PC-9 (cell line): ENCODE results near the gene CFL1. TPM values are rescaled to one million over a fixed set of nuclear protein-coding genes. Genes with fewer than 3 reads are reported as not detected.
"Not testable (repeated sequence)": the region's sequence is repeated elsewhere in the genome, so short reads cannot be mapped to it uniquely, and the experiment has no call there.

Source experiments
- BruUV-seq: library from RNA; stranded (reverse); fragments of 400-500 nt; replicated peaks from 2 replicates; lab custom pipeline; 2021; lab: Mats Ljungman, UMichigan
- CTCF ChIA-PET: fragments of 300-600 bp; sonication (Branson Sonifier 250); formaldehyde crosslinking; loops from one replicate; lab custom pipeline; 2022; ENCODE audit warnings: antibody characterized with exemption; lab: Charles Lee
- POLR2A ChIA-PET: fragments of 300-600 bp; sonication (Branson Sonifier 250); formaldehyde crosslinking; loops from one replicate; lab custom pipeline; 2022; ENCODE audit warnings: antibody characterized with exemption; ENCODE audit not compliant: unreplicated experiment; lab: Charles Lee
- DNase-seq, 2 experiments: peaks; one replicate each; pipeline versions ENCODE4 v3.0.0 to v3.0.0-alpha.2; 2015 to 2022; ENCODE audit warnings: mixed read lengths in 1 of 2
- H2AFZ ChIP-seq: fragments of 200-600 bp; sonication (generic); 2 replicates; pipeline ENCODE4 v1.8.1; 2017; ENCODE audit warnings: antibody characterized with exemption
- H3F3A ChIP-seq: fragments of 200-600 bp; sonication (generic); 2 replicates; pipeline ENCODE4 v1.8.1; 2017; ENCODE audit warnings: antibody characterized with exemption, mild to moderate bottlenecking, low read depth; ENCODE audit not compliant: insufficient read depth
- H3K27ac ChIP-seq: fragments of 200-600 bp; sonication (generic); 2 replicates; pipeline ENCODE4 v1.6.1; 2016; ENCODE audit warnings: mixed run types
- H3K27me3 ChIP-seq: fragments of 200-600 bp; sonication (generic); 2 replicates; pipeline ENCODE4 v1.6.1; 2016; ENCODE audit warnings: low read depth, mixed run types; ENCODE audit not compliant: insufficient read depth
- H3K36me3 ChIP-seq: fragments of 200-600 bp; sonication (generic); 2 replicates; pipeline ENCODE4 v1.6.1; 2016; ENCODE audit warnings: low read depth, mixed run types
- H3K4me1 ChIP-seq: fragments of 200-600 bp; sonication (generic); replicated peaks from 2 replicates; pipeline ENCODE4 v1.6.1; 2016; ENCODE audit warnings: mixed run types; ENCODE audit not compliant: insufficient read depth
- H3K4me2 ChIP-seq: fragments of 200-600 bp; sonication (generic); 2 replicates; pipeline ENCODE4 v1.6.1; 2017; ENCODE audit warnings: mixed run types
- H3K4me3 ChIP-seq: fragments of 200-600 bp; sonication (generic); 2 replicates; pipeline ENCODE4 v1.6.1; 2016; ENCODE audit warnings: mixed run types
- H3K79me2 ChIP-seq: fragments of 200-600 bp; sonication (generic); 2 replicates; pipeline ENCODE4 v1.6.1; 2017; ENCODE audit warnings: low read depth, mixed run types
- H3K9me2 ChIP-seq: fragments of 200-600 bp; sonication (generic); 2 replicates; pipeline ENCODE4 v1.8.1; 2017; ENCODE audit warnings: mild to moderate bottlenecking; ENCODE audit not compliant: insufficient read depth
- H3K9me3 ChIP-seq: fragments of 200-600 bp; sonication (generic); 2 replicates; pipeline ENCODE4 v1.8.1; 2016; ENCODE audit warnings: low read depth; ENCODE audit not compliant: insufficient read depth
- H4K20me1 ChIP-seq: fragments of 200-600 bp; sonication (generic); 2 replicates; pipeline ENCODE4 v1.8.1; 2017; ENCODE audit not compliant: insufficient read depth
- CTCF ChIP-seq: fragments of 200-600 bp; sonication (generic); conservative IDR thresholded peaks from 2 replicates; pipeline ENCODE4 v1.6.1; 2017; ENCODE audit warnings: mixed run types, antibody characterized with exemption, mild to moderate bottlenecking, moderate library complexity
- EZH2 ChIP-seq: fragments of 200-600 bp; sonication (generic); IDR thresholded peaks from 2 replicates; pipeline ENCODE4 v1.8.0; 2017; ENCODE audit warnings: antibody characterized with exemption, low read depth
- intact Hi-C: fragments of 100-400 bp; cut with micrococcal nuclease; formaldehyde crosslinking; loops from one replicate; pipeline ENCODE4 v1.10.0; 2022; ENCODE audit not compliant: unreplicated experiment
- total RNA-seq: library from RNA; stranded (reverse); gene quantifications from 2 replicates; pipeline ENCODE4 v1.2.3, GENCODE V29; 2021

Gene CFL1
- total RNA-seq, 1 experiment from 2014 or later = 1,798 TPM

GRCh38 chr11:65842144-65842543 lies 15.8 kb downstream of the CFL1 start:
- Histone ChIP-seq H3K4me3 (no peak overlapping the region), H3K36me3 (no peaks in the 10 kb centered on the region), H3K27ac (no peak overlapping the region), H3K4me1 (no peaks in the 10 kb centered on the region), H3F3A (peaks cover 13% of the 10 kb centered on the region), H4K20me1 (no peaks in the 10 kb centered on the region), H3K27me3 (no peaks in the 10 kb centered on the region), H2AFZ (no peak overlapping the region), H3K79me2 (no peaks in the 10 kb centered on the region), H3K9me3 (peaks cover 2% of the 10 kb centered on the region; the same call in 1 of the 2 replicates), H3K4me2 (no peak overlapping the region), H3K9me2 (no peaks in the 10 kb centered on the region)
- DNase-seq = no peak
- intact Hi-C loops = no loop called here
- CTCF ChIA-PET = interaction anchor here (0.7 kb wide), 1 partner anchor 10 kb away, joined by 18 read pairs; no protein-coding TSS in a partner anchor
- TF ChIP-seq CTCF = no peak
- TF ChIP-seq EZH2 = no peak
- no TSS peak for BruUV-seq
- POLR2A ChIA-PET = no interaction called here

GRCh38 chr11:65834202-65834601 lies 23.8 kb downstream of the CFL1 start:
- Histone ChIP-seq H3K9me2 (no peaks in the 10 kb centered on the region), H3K27ac (no peak overlapping the region), H4K20me1 (no peaks in the 10 kb centered on the region), H3F3A (no peaks in the 10 kb centered on the region), H3K36me3 (no peaks in the 10 kb centered on the region), H3K4me2 (no peak overlapping the region), H3K4me1 (no peaks in the 10 kb centered on the region), H3K79me2 (no peaks in the 10 kb centered on the region), H3K9me3 (peaks cover 4% of the 10 kb centered on the region; the same call in 1 of the 2 replicates), H2AFZ (no peak overlapping the region), H3K4me3 (no peak overlapping the region), H3K27me3 (peaks cover 50% of the 10 kb centered on the region)
- no peak for TF ChIP-seq EZH2
- no peak for TF ChIP-seq CTCF
- ChIA-PET POLR2A (no interaction called here), CTCF (no interaction called here)
- DNase-seq = no peak
- intact Hi-C loops = no loop called here
- no TSS peak for BruUV-seq

GRCh38 chr11:65833297-65834030 lies 24.5 kb downstream of the CFL1 start, which contains the start of gene SNX32:
Gene SNX32 (plus strand): TSS chr11:65833963. CDS start chr11:65834066, 103 bp downstream.
- no peaks in the 10 kb centered on the region for H3K79me2 ChIP-seq
- no peak within 1 kb of the TSS for H2AFZ ChIP-seq
- peaks cover 4% of the 10 kb centered on the region; the same call in 1 of the 2 replicates for H3K9me3 ChIP-seq
- no peak within 1 kb of the TSS for H3K27ac ChIP-seq
- no peaks in the 10 kb centered on the region for H3F3A ChIP-seq
- intact Hi-C loops = no loop called here
- H3K4me2 ChIP-seq = no peak within 1 kb of the TSS
- BruUV-seq = no TSS peak
- H3K27me3 ChIP-seq = peaks cover 58% of the 10 kb centered on the region
- TF ChIP-seq CTCF = no peak
- TF ChIP-seq EZH2 = no peak
- H4K20me1 ChIP-seq = no peaks in the 10 kb centered on the region
- DNase-seq = no peak
- H3K36me3 ChIP-seq = no peaks in the 10 kb centered on the region
- H3K4me3 ChIP-seq = no peak within 1 kb of the TSS
- H3K4me1 ChIP-seq = no peaks in the 10 kb centered on the region
- no peaks in the 10 kb centered on the region for H3K9me2 ChIP-seq
- ChIA-PET POLR2A (no interaction called here), CTCF (no interaction called here)

GRCh38 chr11:65832231-65832630 lies 25.7 kb downstream of the CFL1 start:
- H3K4me3 ChIP-seq, H3K79me2 ChIP-seq, H3K27ac ChIP-seq, H2AFZ ChIP-seq, H4K20me1 ChIP-seq, H3K4me1 ChIP-seq, H3K9me3 ChIP-seq, CTCF ChIA-PET, H3K36me3 ChIP-seq, intact Hi-C loops, DNase-seq, BruUV-seq, H3F3A ChIP-seq, H3K9me2 ChIP-seq, H3K4me2 ChIP-seq, POLR2A ChIA-PET: not testable (repeated sequence)
- H3K27me3 ChIP-seq = peaks cover 59% of the 10 kb centered on the region
